GM12878 (cell line): Measurements from ENCODE around the gene FAM111B. TPM values are rescaled to one million over a fixed set of nuclear protein-coding genes. Genes with fewer than 3 reads are reported as not detected.
A peak's percentile ranks its signal among the peaks of the same experiment; 100 is the strongest.

Source experiments
- ATAC-seq: fragments of 200-7000 bp; cut with Tn5 transposase; 3 replicates; pipeline ENCODE4 v1.9.1; 2020; ENCODE audit warnings: mild to moderate bottlenecking, moderate library complexity
- BruUV-seq: library from RNA; stranded (reverse); fragments of 400-500 nt; replicated peaks from 2 replicates; lab custom pipeline; 2021; lab: Mats Ljungman, UMichigan
- CTCF ChIA-PET: fragments of 300-600 bp; sonication (Branson Sonifier 250); formaldehyde crosslinking; extraction: SDS; loops from one replicate; lab custom pipeline; 2021; ENCODE audit warnings: inconsistent platforms; lab: Yijun Ruan, JAX
- POLR2A ChIA-PET: fragments of 350-600 bp; formaldehyde crosslinking; extraction: SDS; loops from one replicate; lab custom pipeline; 2021; ENCODE audit warnings: inconsistent platforms; lab: Charles Lee
- RAD21 ChIA-PET: fragments of 300-600 bp; sonication (Branson Sonifier 250); formaldehyde crosslinking; loops from one replicate; lab custom pipeline; 2023; ENCODE audit warnings: antibody characterized with exemption; ENCODE audit not compliant: unreplicated experiment; lab: Charles Lee
- SMC1A ChIA-PET: fragments of 300-600 bp; sonication (Branson Sonifier 250); formaldehyde crosslinking; loops from one replicate; lab custom pipeline; 2023; ENCODE audit not compliant: unreplicated experiment, uncharacterized antibody; lab: Charles Lee
- DNase-seq: peaks from one replicate; pipeline ENCODE4 v3.0.0-alpha.2; 2011; ENCODE audit warnings: low read depth, low spot score
- FAIRE-seq: peaks from 3 replicates; lab custom pipeline; 2011; peaks lifted over from hg19 to GRCh38; lab: Jason Lieb, UNC
- H2AFZ ChIP-seq: 2 replicates; pipeline ENCODE4 v1.6.0; 2011; ENCODE audit warnings: low read depth, low read length, control low read depth; ENCODE audit not compliant: control insufficient read depth
- H3K27ac ChIP-seq: 2 replicates; pipeline ENCODE4 v1.5.1; 2011; ENCODE audit warnings: control low read depth; ENCODE audit not compliant: control insufficient read depth, insufficient read depth
- H3K27me3 ChIP-seq, 2 experiments: replicated peaks in 1 of 2; 2 replicates each; pipeline versions ENCODE4 v1.6.0 to v1.6.1; 2011; ENCODE audit warnings: low read length in 1 of 2; ENCODE audit not compliant: control insufficient read depth in 2 of 2, insufficient read depth in 2 of 2
- H3K36me3 ChIP-seq, 2 experiments: 2 replicates each; pipeline ENCODE4 v1.5.1; 2011; ENCODE audit warnings: low read length in 1 of 2; ENCODE audit not compliant: control insufficient read depth in 2 of 2, insufficient read depth in 2 of 2
- H3K4me1 ChIP-seq: 2 replicates; pipeline ENCODE4 v1.6.1; 2011; ENCODE audit warnings: mild to moderate bottlenecking, low read length, moderate library complexity, mixed read lengths; ENCODE audit not compliant: control insufficient read depth, insufficient read depth
- H3K4me2 ChIP-seq: 2 replicates; pipeline ENCODE4 v1.6.0; 2011; ENCODE audit warnings: control low read depth; ENCODE audit not compliant: control insufficient read depth, insufficient read depth
- H3K4me3 ChIP-seq: fragments of 200-600 bp; sonication (generic); 2 replicates; pipeline ENCODE4 v1.5.1; 2016
- H3K79me2 ChIP-seq: 2 replicates; pipeline ENCODE4 v1.6.0; 2011; ENCODE audit warnings: low read length; ENCODE audit not compliant: control insufficient read depth, insufficient read depth
- H3K9ac ChIP-seq: 2 replicates; pipeline ENCODE4 v1.8.0; 2011; ENCODE audit warnings: low read length, control low read depth, mixed read lengths; ENCODE audit not compliant: control insufficient read depth, insufficient read depth
- H3K9me3 ChIP-seq: replicated peaks from 3 replicates; pipeline ENCODE4 v1.5.1; 2011; ENCODE audit warnings: mild to moderate bottlenecking, low read length; ENCODE audit not compliant: control insufficient read depth, insufficient read depth
- H4K20me1 ChIP-seq: 2 replicates; pipeline ENCODE4 v1.6.0; 2011; ENCODE audit not compliant: control insufficient read depth, insufficient read depth
- ATF2 ChIP-seq: IDR thresholded peaks from 2 replicates; pipeline ENCODE4 v1.6.1; 2012; ENCODE audit warnings: low read length, inconsistent platforms
- BCL11A ChIP-seq: IDR thresholded peaks from 2 replicates; pipeline ENCODE4 v1.6.1; 2011; ENCODE audit warnings: low read depth, low read length
- CBFB ChIP-seq: IDR thresholded peaks from 2 replicates; pipeline ENCODE4 v1.6.1; 2016; ENCODE audit warnings: antibody characterized with exemption, low read depth
- CBX3 ChIP-seq: fragments of 200-600 bp; sonication (generic); IDR thresholded peaks from 2 replicates; pipeline ENCODE4 v1.6.1; 2016; ENCODE audit warnings: low read depth, borderline replicate concordance
- CEBPZ ChIP-seq: fragments of 150-350 bp; IDR thresholded peaks from 2 replicates; pipeline ENCODE4 v1.6.1; 2016; ENCODE audit warnings: low read depth, low read length
- EZH2 ChIP-seq: IDR thresholded peaks from 2 replicates; pipeline ENCODE4 v1.6.1; 2012; ENCODE audit warnings: low read depth, mild to moderate bottlenecking, control low read depth, inconsistent platforms, low read length, borderline replicate concordance; ENCODE audit not compliant: control insufficient read depth
- KAT2A ChIP-seq: conservative IDR thresholded peaks from 2 replicates; pipeline ENCODE4 v1.6.1; 2011; ENCODE audit warnings: low read depth, low read length; ENCODE audit not compliant: control insufficient read depth
- MTA3 ChIP-seq: IDR thresholded peaks from 2 replicates; pipeline ENCODE4 v1.6.1; 2012; ENCODE audit warnings: low read length, inconsistent platforms, borderline replicate concordance
- NFXL1 ChIP-seq: fragments of 450-650 bp; IDR thresholded peaks from 2 replicates; pipeline ENCODE4 v1.6.1; 2017; ENCODE audit warnings: antibody characterized with exemption, mild to moderate bottlenecking, borderline replicate concordance
- POLR2AphosphoS5 ChIP-seq: IDR thresholded peaks from 2 replicates; pipeline ENCODE4 v1.6.1; 2011; ENCODE audit warnings: mild to moderate bottlenecking, low read length, inconsistent platforms
- RCOR1 ChIP-seq: conservative IDR thresholded peaks from 2 replicates; pipeline ENCODE4 v1.6.1; 2012; ENCODE audit warnings: low read depth, low read length, improper control_type of control experiment
- RUNX3 ChIP-seq: IDR thresholded peaks from 2 replicates; pipeline ENCODE4 v1.6.1; 2012; ENCODE audit warnings: low read length, inconsistent platforms
- SIX5 ChIP-seq: IDR thresholded peaks from 2 replicates; pipeline ENCODE4 v1.6.1; 2011; ENCODE audit warnings: mild to moderate bottlenecking, low read depth, low read length, moderate library complexity; ENCODE audit not compliant: severe bottlenecking
- SPI1 ChIP-seq: IDR thresholded peaks from 2 replicates; pipeline ENCODE4 v1.6.1; 2011; ENCODE audit warnings: low read depth, mild to moderate bottlenecking, low read length, moderate library complexity, borderline replicate concordance; ENCODE audit not compliant: insufficient read depth
- SUZ12 ChIP-seq: fragments of 200-600 bp; sonication (generic); IDR thresholded peaks from one replicate; pipeline ENCODE4 v1.6.1; 2018; ENCODE audit warnings: antibody characterized with exemption, mild to moderate bottlenecking; ENCODE audit not compliant: unreplicated experiment
- ZBTB4 ChIP-seq: fragments of 450-650 bp; formaldehyde crosslinking; IDR thresholded peaks from 2 replicates; pipeline ENCODE4 v1.4.0; 2022; ENCODE audit warnings: mild to moderate bottlenecking, moderate library complexity
- WGBS: methylation state at CpG from one replicate; pipeline ENCODE4 v1.1.6; 2016; ENCODE audit warnings: low lambda C conversion rate; ENCODE audit not compliant: insufficient replicate concordance, insufficient coverage; ENCODE audit errors: missing lambda C conversion rate; 5-methylcytosine and 5-hydroxymethylcytosine counted together
- in situ Hi-C: fragments of 300-500 bp; cut with MboI; formaldehyde crosslinking; loops from 9 replicates; pipeline ENCODE4 v1.14.3; 2018; ENCODE audit warnings: mixed read lengths
- intact Hi-C: fragments of 100-400 bp; cut with micrococcal nuclease; formaldehyde crosslinking; loops from one replicate; pipeline ENCODE4 v1.14.2; 2022; ENCODE audit not compliant: unreplicated experiment
- polyA plus RNA-seq, 11 experiments: library from polyadenylated mRNA; depleted of rRNA in 4 of 11; unstranded in 6 of 11; stranded (reverse) in 5 of 11; fragments of >200 nt; fragmentation: Nextera tagmentation in 4 of 11; fragmentation: Illumina TruSeq in 1 of 11; extraction: Ambion mirVana in 4 of 11; extraction: Trizol in 1 of 11; gene quantifications; 1 replicate in 1 of 11; 2 replicates in 10 of 11; pipeline versions ENCODE4 v1.2.1 to v1.2.3, GENCODE V29; 2011 to 2016; ENCODE audit warnings: inconsistent platforms in 2 of 11, missing spikeins in 2 of 11, low read depth in 1 of 11
- total RNA-seq, 4 experiments: library from RNA; depleted of rRNA in 3 of 4; stranded (reverse); fragments of >200 nt in 3 of 4; fragmentation: Illumina TruSeq in 1 of 4; extraction: Trizol in 1 of 4; gene quantifications; 2 replicates each; pipeline versions ENCODE4 v1.2.1 to v1.2.3, GENCODE V29; 2013 to 2021

FAM111B gene
- total and polyA plus RNA-seq, 10 of the 15 experiments (the other 5 are each of a cell fraction or from before 2014, with no cell fraction given), result 35.9 to 97.2 (median 62.1) TPM

GRCh38 chr11:59174664-59175033 lies 67.6 kb downstream of the FAM111B start:
- intact Hi-C loops, result loop anchor here (1.0 to 5.0 kb wide), 2 partner anchors 12 to 208 kb away; no protein-coding TSS in a partner anchor
- BruUV-seq, result no TSS peak
- no peak for FAIRE-seq

More at GRCh38 chr11:59174664-59175033, 67.6 kb downstream of the FAM111B start:
- Histone ChIP-seq H3K9ac (peak overlapping the region; percentile 32; the same call in 1 of the 2 replicates), H3K4me1 (peaks cover 6% of the 10 kb centered on the region), H3K4me3 (peak overlapping the region; percentile 93), H3K9me3 (peaks cover 16% of the 10 kb centered on the region; the same call in 2 of the 3 replicates), H3K27me3 (no peaks in the 10 kb centered on the region), H2AFZ (no peak overlapping the region), H3K79me2 (peaks cover 61% of the 10 kb centered on the region), H3K4me2 (peak overlapping the region; percentile 93), H3K36me3 (0 out of 4 replicates have a peak, but pooled peaks cover 0 to 3% of the 10 kb centered on the region in 2 experiments), H4K20me1 (no peaks in the 10 kb centered on the region), H3K27ac (peak overlapping the region; percentile 84)
- ChIA-PET SMC1A (interaction anchor here (0.8 to 14.9 kb wide), 12 partner anchors 10 to 255 kb away, joined by 3 to 155 read pairs (median 6); partner anchors contain the start of gene MPEG1), CTCF (interaction anchor here (0.6 to 30.3 kb wide), 18 partner anchors 8 to 256 kb away, joined by 3 to 1180 read pairs (median 4); partner anchors contain the start of gene MPEG1), POLR2A (interaction anchor here (0.6 to 4.3 kb wide), 13 partner anchors 8 to 391 kb away, joined by 3 to 32 read pairs (median 7); partner anchors contain the start of gene MPEG1), RAD21 (interaction anchor here (0.8 to 9.0 kb wide), 12 partner anchors 9 to 108 kb away, joined by 3 to 183 read pairs (median 4); partner anchors contain the start of gene MPEG1)
- WGBS, result 32% methylated on average over 7 of the region's 7 CpGs
- TF ChIP-seq SUZ12 (no peak), SIX5 (peak; percentile 7), NFXL1 (no peak), EZH2 (no peak), ATF2 (no peak), CBX3 (no peak), RCOR1 (no peak), ZBTB4 (CRISPR knock-in tag) (no peak), CEBPZ (no peak), MTA3 (no peak; the same call in 1 of the 2 replicates), RUNX3 (peak; percentile 48), BCL11A (no peak), CBFB (0 out of 2 replicates have a peak, but pooled peaks have one; percentile 1), POLR2AphosphoS5 (peak; percentile 61), SPI1 (no peak), KAT2A (no peak)
- in situ Hi-C loops, result loop anchor here (5.0 to 25.0 kb wide), 4 partner anchors 33 to 1588 kb away; partner anchors contain the start of gene MS4A15
- ATAC-seq (peak; percentile 14), DNase-seq (no peak)
